ENCODE results near the gene SIVA1.

Gene SIVA1

GRCh38 chr14:104721505-104722431, 31.2 kb upstream of the SIVA1 start:
- H3K79me2 ChIP-seq (ENCODE audit: insufficient read depth, low read length), result no peaks in the 10 kb centered on the region
- H3K4me2 ChIP-seq (ENCODE audit: low read depth, low read length, poor library complexity, severe bottlenecking), result no peak overlapping the region
- no peaks in the 10 kb centered on the region for H3K36me3 ChIP-seq (ENCODE audit: insufficient read depth, low read length)
- no peaks in the 10 kb centered on the region for H3K9me2 ChIP-seq (replicated peaks; ENCODE audit: low read depth, low read length)
- H3K4me1 ChIP-seq (ENCODE audit: insufficient read depth, low read length, poor library complexity, severe bottlenecking), result peaks cover 6% of the 10 kb centered on the region
- no peak overlapping the region for H3K4me3 ChIP-seq (ENCODE audit: low read length, poor library complexity, severe bottlenecking)
- H3F3A ChIP-seq (ENCODE audit: low read depth), result no peaks in the 10 kb centered on the region
- no peaks in the 10 kb centered on the region for H3K27me3 ChIP-seq (ENCODE audit: insufficient read depth, low read length, poor library complexity, severe bottlenecking)
- no peaks in the 10 kb centered on the region for H3K9me3 ChIP-seq (ENCODE audit: insufficient read depth, low read depth, low read length)
- TF ChIP-seq EZH2phosphoT487 (IDR thresholded peaks at IDR 0.05; ENCODE audit: borderline replicate concordance) (no peak), CTCF (conservative IDR thresholded peaks at IDR 0.05; ENCODE audit: low read length) (no peak)
- H2AFZ ChIP-seq (ENCODE audit: low read length), result no peak overlapping the region
- H4K20me1 ChIP-seq (ENCODE audit: insufficient read depth, low read length, poor library complexity, severe bottlenecking), result no peaks in the 10 kb centered on the region
- H3K9ac ChIP-seq (ENCODE audit: low read depth, low read length, poor library complexity, severe bottlenecking), result no peak overlapping the region

- Histone ChIP-seq H3K36me3 (ENCODE audit: insufficient read depth, low read length) (no peaks in the 10 kb centered on the region), H3K4me2 (ENCODE audit: low read depth, low read length, poor library complexity, severe bottlenecking) (peak overlapping the region; percentile 85), H3K9ac (ENCODE audit: low read depth, low read length, poor library complexity, severe bottlenecking) (no peak overlapping the region), H3K27me3 (ENCODE audit: insufficient read depth, low read length, poor library complexity, severe bottlenecking) (no peaks in the 10 kb centered on the region), H3K4me1 (ENCODE audit: insufficient read depth, low read length, poor library complexity, severe bottlenecking) (peaks cover 6% of the 10 kb centered on the region), H3K4me3 (ENCODE audit: low read length, poor library complexity, severe bottlenecking) (peak overlapping the region; percentile 81), H2AFZ (ENCODE audit: low read length) (no peak overlapping the region), H3F3A (ENCODE audit: low read depth) (no peaks in the 10 kb centered on the region), H3K79me2 (ENCODE audit: insufficient read depth, low read length) (no peaks in the 10 kb centered on the region), H4K20me1 (ENCODE audit: insufficient read depth, low read length, poor library complexity, severe bottlenecking) (no peaks in the 10 kb centered on the region), H3K9me3 (ENCODE audit: insufficient read depth, low read depth, low read length) (no peaks in the 10 kb centered on the region), H3K9me2 (replicated peaks; ENCODE audit: low read depth, low read length) (no peaks in the 10 kb centered on the region)
- TF ChIP-seq CTCF (conservative IDR thresholded peaks at IDR 0.05; ENCODE audit: low read length) (no peak), EZH2phosphoT487 (IDR thresholded peaks at IDR 0.05; ENCODE audit: borderline replicate concordance) (no peak)
Observed at GRCh38 chr14:104722938-104723650, 29.9 kb upstream of the SIVA1 start.

DNA sequence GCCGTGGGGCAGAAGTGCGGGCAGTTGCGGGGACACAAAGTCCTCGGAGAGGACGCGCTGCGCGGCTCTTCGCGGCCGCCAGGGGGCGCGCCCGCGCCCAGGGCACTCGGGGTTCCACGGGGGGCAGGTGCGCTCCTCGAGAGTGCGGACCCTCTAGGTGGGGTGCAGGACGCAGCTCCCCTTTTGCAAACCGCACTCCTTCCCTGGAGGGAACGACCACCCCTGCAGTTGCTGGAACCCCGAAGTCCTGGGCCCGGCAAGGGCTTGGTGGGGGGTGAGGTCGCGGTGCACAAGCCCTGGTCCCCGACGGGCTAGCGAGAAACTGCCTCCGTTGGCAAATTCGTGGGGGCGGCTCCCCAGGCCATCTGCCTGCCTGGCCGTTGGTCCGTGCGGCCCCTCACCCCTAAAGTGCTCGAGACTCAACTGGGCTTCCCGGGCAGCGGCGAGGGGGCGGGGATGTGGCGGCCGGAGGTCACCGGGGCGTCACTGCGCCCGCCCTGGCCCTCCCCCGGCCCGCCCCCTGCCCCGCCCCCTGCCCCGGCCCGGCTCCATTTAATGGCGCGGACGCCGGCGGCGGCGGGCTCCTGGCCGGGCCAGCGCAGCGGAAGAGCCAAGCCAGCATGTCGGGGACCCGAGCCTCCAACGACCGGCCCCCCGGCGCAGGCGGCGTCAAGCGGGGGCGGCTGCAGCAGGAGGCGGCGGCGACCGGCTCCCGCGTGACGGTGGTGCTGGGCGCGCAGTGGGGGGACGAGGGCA, 29.1 kb upstream of the SIVA1 start, which contains the start of gene ADSS1:
ADSS1 (plus strand) TSS at position 579 of the 756 bp plus-strand sequence; CDS start at position 621, 42 bp downstream.
- Histone ChIP-seq H3K4me2 (ENCODE audit: low read depth, low read length, poor library complexity, severe bottlenecking) (peak within 1 kb of the TSS; percentile 85), H4K20me1 (ENCODE audit: insufficient read depth, low read length, poor library complexity, severe bottlenecking) (no peaks in the 10 kb centered on the region), H3F3A (ENCODE audit: low read depth) (no peaks in the 10 kb centered on the region), H3K36me3 (ENCODE audit: insufficient read depth, low read length) (no peaks in the 10 kb centered on the region), H3K4me3 (ENCODE audit: low read length, poor library complexity, severe bottlenecking) (peak within 1 kb of the TSS; percentile 81), H3K79me2 (ENCODE audit: insufficient read depth, low read length) (no peaks in the 10 kb centered on the region), H3K9me2 (replicated peaks; ENCODE audit: low read depth, low read length) (no peaks in the 10 kb centered on the region), H3K4me1 (ENCODE audit: insufficient read depth, low read length, poor library complexity, severe bottlenecking) (peaks cover 6% of the 10 kb centered on the region), H3K9ac (ENCODE audit: low read depth, low read length, poor library complexity, severe bottlenecking) (peak within 1 kb of the TSS; percentile 69), H3K27me3 (ENCODE audit: insufficient read depth, low read length, poor library complexity, severe bottlenecking) (no peaks in the 10 kb centered on the region), H3K9me3 (ENCODE audit: insufficient read depth, low read depth, low read length) (no peaks in the 10 kb centered on the region), H2AFZ (ENCODE audit: low read length) (peak within 1 kb of the TSS; percentile 84)
- TF ChIP-seq EZH2phosphoT487 (IDR thresholded peaks at IDR 0.05; ENCODE audit: borderline replicate concordance) (no peak), CTCF (conservative IDR thresholded peaks at IDR 0.05; ENCODE audit: low read length) (peak; percentile 70)
